ENCODE results near the gene UBTD2.
"Not testable (repeated sequence)": the region's sequence is repeated elsewhere in the genome, so short reads cannot be mapped to it uniquely, and the experiment has no call there.

Gene UBTD2

GRCh38 chr5:172245046-172245445 lies 38.5 kb downstream of the UBTD2 start:
- DNase-seq, result no peak

GRCh38 chr5:172243302-172243701 lies 40.3 kb downstream of the UBTD2 start:
- DNase-seq, result no peak

- no peak for DNase-seq
Measured at GRCh38 chr5:172238334-172238733, 45.2 kb downstream of the UBTD2 start.

GRCh38 chr5:172235827-172236736 lies 47.5 kb downstream of the UBTD2 start:
- DNase-seq, result no peak

- no peak for DNase-seq
Measured at GRCh38 chr5:172235132-172235780, 48.3 kb downstream of the UBTD2 start.

- DNase-seq, result no peak
Measured at GRCh38 chr5:172234031-172234430, 49.5 kb downstream of the UBTD2 start.

- DNase-seq, result no peak
Measured at GRCh38 chr5:172229904-172230303, 53.7 kb downstream of the UBTD2 start.

GRCh38 chr5:172224996-172225395 lies 58.6 kb downstream of the UBTD2 start:
- DNase-seq, result no peak

- no peak for DNase-seq
Measured at GRCh38 chr5:172223901-172224873, 59.4 kb downstream of the UBTD2 start.

GRCh38 chr5:172219296-172219695 lies 64.3 kb downstream of the UBTD2 start:
- no peak for DNase-seq

- DNase-seq, result no peak
Measured at GRCh38 chr5:172216345-172216744, 67.2 kb downstream of the UBTD2 start.

- no peak for DNase-seq
Measured at GRCh38 chr5:172213126-172213525, 70.4 kb downstream of the UBTD2 start.

- DNase-seq, result no peak
Measured at GRCh38 chr5:172211676-172212075, 71.9 kb downstream of the UBTD2 start.

GRCh38 chr5:172209714-172210113 lies 73.8 kb downstream of the UBTD2 start:
- DNase-seq, result no peak

- no peak for DNase-seq
Measured at GRCh38 chr5:172207511-172207910, 76.1 kb downstream of the UBTD2 start.

GRCh38 chr5:172205984-172206383 lies 77.6 kb downstream of the UBTD2 start:
- not testable (repeated sequence) for DNase-seq

- DNase-seq, result no peak
Measured at GRCh38 chr5:172200476-172200875, 83.1 kb downstream of the UBTD2 start.

- DNase-seq, result no peak
Measured at GRCh38 chr5:172199446-172199845, 84.1 kb downstream of the UBTD2 start.

- DNase-seq, result not testable (repeated sequence)
Measured at GRCh38 chr5:172197775-172198174, 85.8 kb downstream of the UBTD2 start.

GRCh38 chr5:172194985-172195774 lies 88.4 kb downstream of the UBTD2 start:
- no peak for DNase-seq

- no peak for DNase-seq
Measured at GRCh38 chr5:172193872-172194271, 89.7 kb downstream of the UBTD2 start, which contains the start of gene EFCAB9. TSS of gene EFCAB9 (plus strand) at chr5:172194172. CDS start at chr5:172194173, 1 bp downstream.

GRCh38 chr5:172189693-172190296 lies 93.8 kb downstream of the UBTD2 start:
- DNase-seq, result no peak

Data from activated CD4-positive, alpha-beta T cell treated with anti-CD3 and anti-CD28 coated beads, Interleukin-2, amount 50 U/mL, for 1 hour (primary cell).